ENCODE measurements around the gene ZNF496. TPM values are rescaled to one million over a fixed set of nuclear protein-coding genes. Genes with fewer than 3 reads are reported as not detected.
"Not testable (repeated sequence)": the region's sequence is repeated elsewhere in the genome, so short reads cannot be mapped to it uniquely, and the experiment has no call there.

Gene ZNF496
- total RNA-seq, 1 donor from 2014 or later, result 25.5 TPM

GRCh38 chr1:247294282-247294681, 37.4 kb downstream of the ZNF496 start:
- DNase-seq (ENCODE audit: low read depth, low spot score), result no peak

- no peak for DNase-seq (ENCODE audit: low read depth, low spot score)
These were observed 38.6 kb downstream of the ZNF496 start for GRCh38 chr1:247293047-247293446.

- DNase-seq (ENCODE audit: low read depth, low spot score), result no peak
These were observed 39.7 kb downstream of the ZNF496 start for GRCh38 chr1:247291833-247292561.

- no peak for DNase-seq (ENCODE audit: low read depth, low spot score)
These were observed 40.5 kb downstream of the ZNF496 start for GRCh38 chr1:247291161-247291560.

- no peak for DNase-seq (ENCODE audit: low read depth, low spot score)
These were observed 41.1 kb downstream of the ZNF496 start for GRCh38 chr1:247290576-247290975.

- not testable (repeated sequence) for DNase-seq (ENCODE audit: low read depth, low spot score)
These were observed 42.3 kb downstream of the ZNF496 start for GRCh38 chr1:247289274-247289892.

GRCh38 chr1:247288341-247288740, 43.3 kb downstream of the ZNF496 start:
- no peak for DNase-seq (ENCODE audit: low read depth, low spot score)

GRCh38 chr1:247287460-247287859, 44.2 kb downstream of the ZNF496 start:
- DNase-seq (ENCODE audit: low read depth, low spot score), result no peak

GRCh38 chr1:247286134-247286670, 45.5 kb downstream of the ZNF496 start:
- DNase-seq (ENCODE audit: low read depth, low spot score), result no peak

GRCh38 chr1:247281001-247281574, 50.6 kb downstream of the ZNF496 start:
- DNase-seq (ENCODE audit: low read depth, low spot score), result no peak

GRCh38 chr1:247277191-247277590, 54.5 kb downstream of the ZNF496 start:
- DNase-seq (ENCODE audit: low read depth, low spot score), result no peak

GRCh38 chr1:247274605-247275256, 56.9 kb downstream of the ZNF496 start:
- no peak for DNase-seq (ENCODE audit: low read depth, low spot score)

- no peak for DNase-seq (ENCODE audit: low read depth, low spot score)
These were observed 58.7 kb downstream of the ZNF496 start for GRCh38 chr1:247273013-247273412.

GRCh38 chr1:247270003-247270402, 61.7 kb downstream of the ZNF496 start:
- DNase-seq (ENCODE audit: low read depth, low spot score), result no peak

- no peak for DNase-seq (ENCODE audit: low read depth, low spot score)
These were observed 62.5 kb downstream of the ZNF496 start for GRCh38 chr1:247269133-247269532.

GRCh38 chr1:247268390-247269045, 63.1 kb downstream of the ZNF496 start:
- no peak for DNase-seq (ENCODE audit: low read depth, low spot score)

GRCh38 chr1:247266053-247266452, 65.6 kb downstream of the ZNF496 start:
- DNase-seq (ENCODE audit: low read depth, low spot score), result no peak

- not testable (repeated sequence) for DNase-seq (ENCODE audit: low read depth, low spot score)
These were observed 75.9 kb downstream of the ZNF496 start, which contains the start of gene VN1R5 for GRCh38 chr1:247255772-247256171. Gene VN1R5 (plus strand): TSS chr1:247256072.

GRCh38 chr1:247247568-247247967, 84.1 kb downstream of the ZNF496 start:
- no peak for DNase-seq (ENCODE audit: low read depth, low spot score)
